T-helper 9 cell (primary cell): ENCODE data around the gene MAPRE2.

Experiments
- DNase-seq: peaks from one replicate; pipeline ENCODE4 v3.0.0-alpha.2; 2020

The MAPRE2 gene

DNA sequence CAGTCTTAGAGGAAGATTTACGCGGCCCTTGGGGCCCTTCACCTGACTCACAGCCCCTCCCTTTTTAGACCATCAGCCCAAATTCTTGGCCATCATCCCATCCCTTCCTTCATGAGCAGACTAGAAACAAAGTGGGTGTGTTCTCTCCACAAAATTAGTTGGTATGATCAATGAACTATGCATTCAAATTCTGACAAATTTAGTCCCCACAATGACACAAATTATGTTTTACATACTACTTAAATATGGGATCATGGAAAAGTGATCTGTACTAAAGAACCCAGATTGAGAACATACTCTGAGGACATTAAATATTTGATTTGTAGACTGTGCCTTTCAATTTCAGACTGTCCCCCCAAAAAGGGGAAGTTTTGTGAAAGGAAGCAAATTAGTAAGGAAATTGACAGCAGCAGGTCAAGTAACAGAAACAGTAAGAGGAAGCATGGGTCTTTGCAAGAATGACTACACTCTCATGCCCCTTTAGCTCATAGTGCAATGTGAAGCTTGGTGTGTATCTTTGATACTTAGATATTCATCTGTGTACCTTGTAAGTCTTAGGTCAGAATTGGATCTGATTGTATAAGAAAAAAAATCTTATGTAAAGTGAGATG, 2.2 kb upstream of the MAPRE2 start:
- no peak for DNase-seq

- no peak for DNase-seq
Observed at GRCh38 chr18:35040638-35040987, 600 bp upstream of the MAPRE2 start.

DNA sequence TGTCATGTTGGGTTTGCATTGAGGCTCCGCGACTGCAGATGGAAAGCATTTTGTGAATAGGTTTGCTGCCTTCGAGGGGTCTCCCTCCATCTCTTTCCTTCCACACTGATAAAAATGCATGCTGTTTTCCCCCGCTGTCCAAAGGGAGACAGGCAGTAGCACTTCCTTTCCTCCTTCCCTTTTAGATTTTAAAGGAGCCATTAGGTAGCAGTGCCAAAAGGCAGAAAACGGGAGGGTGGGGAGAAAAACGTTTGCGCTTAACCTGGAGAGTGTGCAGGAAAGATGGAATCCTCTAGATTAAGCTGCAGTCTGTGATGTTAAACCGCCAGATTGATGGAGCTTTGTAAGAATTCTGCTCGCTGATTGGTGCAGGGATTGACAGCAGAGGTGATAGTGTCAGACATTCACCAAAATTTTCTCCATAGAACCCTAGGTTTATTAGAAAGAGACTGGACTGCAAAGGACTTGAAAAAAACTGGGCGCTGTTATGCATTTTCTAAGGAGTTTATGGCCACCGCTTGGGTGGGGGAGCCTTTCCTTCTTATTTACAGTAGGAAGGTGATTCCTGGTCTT, 688 bp downstream of the MAPRE2 start:
- DNase-seq: no peak

GRCh38 chr18:35042389-35043071, 1.3 kb downstream of the MAPRE2 start:
- no peak for DNase-seq

GRCh38 chr18:35043207-35043606, 2.0 kb downstream of the MAPRE2 start:
- no peak for DNase-seq

- no peak for DNase-seq
Observed at GRCh38 chr18:35045121-35045520, 3.9 kb downstream of the MAPRE2 start.

DNA sequence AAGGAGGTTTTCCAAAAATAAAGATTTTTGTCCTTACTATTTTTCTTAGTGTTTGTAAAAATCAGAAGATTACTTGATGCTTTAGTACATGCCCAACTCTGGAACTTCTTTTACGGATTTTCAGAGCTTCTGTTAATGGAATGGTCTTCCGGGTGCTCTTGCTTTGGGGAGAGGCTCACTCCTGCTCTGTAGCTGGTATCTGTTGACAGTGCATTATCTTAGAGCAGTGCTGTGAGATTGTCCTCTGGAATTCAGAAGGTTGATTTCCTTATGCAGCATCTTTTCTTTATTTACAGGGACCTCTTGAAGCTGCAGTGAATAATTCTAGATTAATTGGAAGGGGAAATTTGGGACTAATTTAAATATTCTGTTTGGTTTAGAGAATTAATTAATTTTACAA, 4.6 kb downstream of the MAPRE2 start:
- DNase-seq: no peak

DNA sequence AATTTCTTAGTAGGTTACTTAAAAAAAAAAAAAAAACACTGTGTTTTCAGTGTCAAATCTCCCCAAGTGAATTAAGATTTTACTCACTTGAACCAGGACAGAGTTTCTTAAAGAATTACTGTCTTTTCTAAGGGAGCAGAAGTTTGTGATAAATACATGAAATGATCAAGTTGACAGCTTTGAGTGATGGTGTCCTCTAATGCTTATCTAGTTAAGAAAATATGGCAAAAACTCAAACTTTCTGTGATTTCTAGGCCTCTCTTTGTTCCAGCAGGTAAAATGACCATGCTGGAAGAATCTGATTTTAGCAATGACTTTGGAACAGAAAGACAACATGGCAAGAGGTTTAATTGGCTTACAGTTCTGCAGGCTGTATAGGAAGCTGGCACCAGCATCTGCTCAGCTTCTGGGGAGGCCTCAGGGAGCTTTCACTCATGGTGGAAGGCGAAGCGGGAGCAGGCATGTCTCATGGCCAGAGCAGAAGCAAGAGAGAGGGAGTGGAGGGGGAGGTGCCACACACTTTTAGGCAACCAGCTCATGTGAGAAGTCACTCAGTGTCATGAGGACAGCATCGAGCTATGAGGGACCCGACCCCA, 6.6 kb downstream of the MAPRE2 start:
- no peak for DNase-seq

DNA sequence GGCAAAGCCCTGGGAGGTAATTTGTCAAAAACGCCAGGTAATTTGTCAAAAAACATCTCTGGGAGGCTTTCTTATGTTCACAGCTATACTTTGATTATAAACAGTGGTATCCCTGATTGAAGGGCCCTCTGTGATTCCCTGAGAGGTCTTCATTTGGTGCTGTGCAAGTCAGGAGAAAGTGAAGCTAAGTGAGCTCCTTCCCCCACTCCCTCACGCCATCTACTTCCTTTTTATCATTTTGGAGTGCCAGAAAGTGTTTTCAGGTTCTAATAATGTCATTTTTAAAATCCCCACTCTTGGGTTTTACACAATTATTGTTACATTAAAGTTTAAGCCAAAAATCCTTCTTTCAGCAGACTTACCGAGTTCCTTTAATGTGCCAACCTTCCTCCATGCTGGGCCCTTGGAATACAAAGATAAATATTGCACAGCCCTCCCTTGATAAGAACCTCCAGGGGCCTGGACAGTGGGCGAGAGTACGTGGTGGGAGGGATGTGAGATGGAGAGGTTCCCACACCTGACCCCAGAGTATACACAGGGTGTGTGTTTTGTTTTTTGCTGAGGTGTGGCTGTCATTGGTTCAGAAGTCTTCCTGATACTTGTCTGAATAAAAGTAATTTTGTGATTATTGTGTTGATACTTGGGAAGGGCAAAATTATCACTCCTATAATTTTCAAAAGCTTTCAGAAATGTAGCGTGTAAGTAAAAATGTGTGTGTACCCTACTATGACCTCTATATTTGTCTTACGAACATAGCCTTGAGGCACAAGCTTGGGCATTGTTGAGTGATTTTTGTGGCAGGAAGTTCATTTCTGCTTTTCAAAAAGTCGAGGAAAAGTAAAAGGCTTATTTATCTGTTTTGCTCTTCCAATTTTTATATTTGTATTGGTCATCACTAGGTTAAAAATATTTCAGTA, 8.2 kb downstream of the MAPRE2 start:
- no peak for DNase-seq

DNA sequence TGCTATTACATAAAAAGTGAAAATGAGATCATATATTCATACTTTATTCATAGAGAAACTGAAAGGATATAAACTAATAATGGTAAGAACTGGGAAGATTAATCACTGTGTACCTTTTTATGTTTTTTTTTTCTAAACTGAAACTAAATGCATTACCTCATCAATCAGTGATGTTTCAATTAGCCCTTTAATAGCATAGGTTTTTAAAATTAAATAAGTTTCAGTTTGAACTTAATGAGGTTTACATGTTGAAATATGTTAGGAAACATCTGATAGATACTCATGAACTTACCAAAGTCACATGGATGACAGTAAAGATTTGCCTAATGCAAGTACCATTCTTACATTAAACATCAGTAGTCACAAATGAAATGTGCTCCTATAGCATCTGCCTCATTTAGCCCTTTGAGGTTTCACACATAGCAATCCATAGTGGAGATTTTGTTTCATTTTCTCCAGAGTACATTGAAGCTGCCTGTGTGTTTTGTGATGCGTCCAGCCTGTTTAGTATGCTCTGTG, 8.9 kb downstream of the MAPRE2 start:
- no peak for DNase-seq

GRCh38 chr18:35050705-35051195, 9.5 kb downstream of the MAPRE2 start:
- DNase-seq: no peak

GRCh38 chr18:35051641-35052377, 10.6 kb downstream of the MAPRE2 start:
- DNase-seq: no peak

- no peak for DNase-seq
Observed at GRCh38 chr18:35054401-35054800, 13.2 kb downstream of the MAPRE2 start.

GRCh38 chr18:35055105-35055504, 13.9 kb downstream of the MAPRE2 start:
- DNase-seq: no peak

GRCh38 chr18:35055726-35056125, 14.5 kb downstream of the MAPRE2 start:
- DNase-seq: no peak

GRCh38 chr18:35059280-35059927, 18.2 kb downstream of the MAPRE2 start:
- no peak for DNase-seq

DNA sequence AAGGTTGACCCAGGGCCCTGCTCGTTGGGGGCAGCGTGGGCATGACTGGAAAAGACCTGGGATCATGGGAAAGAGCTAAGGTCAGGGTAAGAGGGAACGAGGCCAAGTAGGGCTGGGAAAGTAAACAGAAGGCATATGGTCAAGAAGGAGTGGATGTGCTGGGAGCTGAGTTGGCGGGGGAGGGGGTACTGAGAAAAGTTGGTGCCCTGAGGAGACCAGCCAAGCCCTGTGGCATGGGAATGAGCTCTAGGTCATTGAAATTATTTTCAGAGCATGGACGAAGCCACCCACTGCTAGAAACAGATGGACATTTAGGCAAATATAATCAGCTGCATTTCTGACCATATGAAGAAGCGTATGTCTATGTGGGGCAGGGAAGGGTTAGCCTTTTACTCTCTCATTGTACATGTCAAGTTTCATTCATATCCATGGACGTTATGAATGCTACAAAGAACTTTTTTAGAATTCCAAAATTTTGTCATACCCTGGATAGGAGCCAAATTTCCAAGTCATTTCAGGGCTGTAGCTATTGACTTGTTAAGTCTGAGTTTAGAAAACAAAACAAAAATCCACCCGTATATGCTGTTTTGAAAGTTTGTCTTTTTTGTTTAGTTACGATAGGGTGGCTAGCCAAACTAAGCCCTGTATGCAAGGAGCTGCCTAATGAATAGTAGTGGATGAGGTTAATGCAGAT, 19.1 kb downstream of the MAPRE2 start:
- no peak for DNase-seq

DNA sequence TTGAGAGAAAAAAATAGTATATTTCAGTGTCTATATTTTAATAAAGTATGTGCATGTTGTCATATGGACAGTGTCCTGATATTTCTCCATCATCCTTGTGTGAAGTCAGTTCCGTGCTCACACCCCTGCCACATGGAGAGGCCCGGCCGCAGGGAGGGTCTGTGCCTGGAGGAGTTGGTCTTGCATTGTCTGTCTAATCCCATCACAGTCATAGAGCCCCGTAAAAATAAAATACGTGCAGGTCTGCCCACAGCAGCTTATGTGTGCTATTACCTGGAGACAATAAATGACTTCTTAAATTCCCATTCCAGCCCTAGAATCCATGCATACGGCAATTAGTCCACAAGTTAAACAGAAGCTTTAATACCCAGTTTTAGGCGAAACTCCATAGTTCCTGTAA, 20.1 kb downstream of the MAPRE2 start:
- DNase-seq: no peak

- no peak for DNase-seq
Observed at GRCh38 chr18:35061804-35062203, 20.6 kb downstream of the MAPRE2 start.

GRCh38 chr18:35062408-35062807, 21.2 kb downstream of the MAPRE2 start:
- no peak for DNase-seq
